H1 (cell line): ENCODE results near the gene DIPK1B.
A peak's percentile ranks its signal among the peaks of the same experiment; 100 is the strongest.

ENCODE experiments used
- BRCA1 ChIP-seq: IDR thresholded peaks from 2 replicates; pipeline ENCODE4 v1.6.1; 2012; ENCODE audit warnings: low read depth, low read length, improper control_type of control experiment
- CBX8 ChIP-seq: fragments of 300-800, 300-1000 bp; sonication (generic); IDR thresholded peaks from 2 replicates; pipeline ENCODE4 v1.7.1; 2016; ENCODE audit warnings: low read depth, low read length, borderline replicate concordance
- CTCF ChIP-seq, 3 experiments: IDR thresholded peaks; 1 replicate in 2 of 3; 2 replicates in 1 of 3; pipeline versions ENCODE4 v1.5.1 to v1.6.1; 2011; ENCODE audit warnings: low read length in 3 of 3, mild to moderate bottlenecking in 3 of 3, inconsistent platforms in 2 of 3, low read depth in 1 of 3, moderate library complexity in 1 of 3; ENCODE audit not compliant: insufficient read depth in 1 of 3; ENCODE audit errors: control extremely low read depth in 1 of 3
- EGR1 ChIP-seq: IDR thresholded peaks from 2 replicates; pipeline ENCODE4 v1.6.1; 2011; ENCODE audit warnings: low read depth, low read length, borderline replicate concordance
- MAX ChIP-seq: IDR thresholded peaks from 2 replicates; pipeline ENCODE4 v1.6.1; 2012; ENCODE audit warnings: inconsistent platforms
- NRF1 ChIP-seq: IDR thresholded peaks from 2 replicates; pipeline ENCODE4 v1.6.1; 2011; ENCODE audit warnings: mild to moderate bottlenecking, low read depth, low read length, improper control_type of control experiment
- POLR2A ChIP-seq, 2 experiments: IDR thresholded peaks; 1 replicate in 1 of 2; 2 replicates in 1 of 2; pipeline ENCODE4 v1.6.1; 2011; ENCODE audit warnings: low read depth in 2 of 2, low read length in 2 of 2, mild to moderate bottlenecking in 2 of 2; ENCODE audit errors: control extremely low read depth in 1 of 2
- POLR2AphosphoS5 ChIP-seq: IDR thresholded peaks from 2 replicates; pipeline ENCODE4 v1.6.1; 2011; ENCODE audit warnings: low read depth, low read length
- RAD21 ChIP-seq, 2 experiments: IDR thresholded peaks in 1 of 2; conservative IDR thresholded peaks in 1 of 2; 2 replicates each; pipeline ENCODE4 v1.6.1; 2011; ENCODE audit warnings: low read depth in 2 of 2, low read length in 2 of 2, improper control_type of control experiment in 1 of 2, inconsistent platforms in 1 of 2, mild to moderate bottlenecking in 1 of 2, moderate library complexity in 1 of 2

GRCh38 chr9:136723362-136723976 lies 11.1 kb downstream of the DIPK1B start:
- peak; percentile 70 for TF ChIP-seq POLR2AphosphoS5
- TF ChIP-seq CBX8, result no peak
- no peak for TF ChIP-seq CTCF (IDR thresholded peaks at IDR 0.05; ENCODE audit: control extremely low read depth in 1 of 3, insufficient read depth in 1 of 3, low read depth in 1 of 3, low read length in 3 of 3)
- no peak for TF ChIP-seq BRCA1
- TF ChIP-seq POLR2A (IDR thresholded peaks at IDR 0.05; ENCODE audit: control extremely low read depth in 1 of 2, low read depth in 2 of 2, low read length in 2 of 2), result peak in 1 of 2 experiments; percentile 42; a peak in 2 of 3 replicates
- no peak for TF ChIP-seq NRF1
- no peak for TF ChIP-seq EGR1
- TF ChIP-seq MAX, result no peak
- no peak for TF ChIP-seq RAD21 (IDR thresholded peaks at IDR 0.05 in 1 of 2, conservative IDR thresholded peaks at IDR 0.05 in 1 of 2; ENCODE audit: low read depth in 2 of 2, low read length in 2 of 2)
